H9 (cell line): ENCODE measurements around the gene TBC1D30. TPM values are rescaled to one million over a fixed set of nuclear protein-coding genes. Genes with fewer than 3 reads are reported as not detected.

Source experiments
- DNase-seq: peaks from one replicate; pipeline ENCODE4 v3.0.0-alpha.2; 2017
- H2AFZ ChIP-seq: one replicate; pipeline ENCODE4 v1.6.1; 2013; ENCODE audit warnings: mild to moderate bottlenecking, low read length, control low read depth, moderate library complexity
- H2AK5ac ChIP-seq: 2 replicates; pipeline ENCODE4 v1.6.1; 2013; ENCODE audit warnings: low read length, control low read depth, mixed read lengths; ENCODE audit not compliant: insufficient read length
- H2BK120ac ChIP-seq: one replicate; pipeline ENCODE4 v1.6.1; 2013; ENCODE audit warnings: low read depth, mild to moderate bottlenecking, low read length, control low read depth, inconsistent platforms; ENCODE audit not compliant: poor library complexity, severe bottlenecking
- H2BK12ac ChIP-seq: 2 replicates; pipeline ENCODE4 v1.6.1; 2013; ENCODE audit warnings: low read length, control low read depth, mixed read lengths, low read depth; ENCODE audit not compliant: insufficient read length
- H2BK15ac ChIP-seq: 2 replicates; pipeline ENCODE4 v1.6.1; 2013; ENCODE audit warnings: low read depth, low read length, control low read depth
- H2BK20ac ChIP-seq: one replicate; pipeline ENCODE4 v1.6.1; 2013; ENCODE audit warnings: low read depth, mild to moderate bottlenecking, low read length, control low read depth, inconsistent platforms; ENCODE audit not compliant: poor library complexity, severe bottlenecking
- H2BK5ac ChIP-seq: 2 replicates; pipeline ENCODE4 v1.6.1; 2013; ENCODE audit warnings: low read length, control low read depth, mixed read lengths; ENCODE audit not compliant: insufficient read length
- H3K14ac ChIP-seq: 2 replicates; pipeline ENCODE4 v1.6.1; 2013; ENCODE audit warnings: low read length, control low read depth; ENCODE audit not compliant: insufficient read depth
- H3K18ac ChIP-seq: 2 replicates; pipeline ENCODE4 v1.6.1; 2013; ENCODE audit warnings: low read depth, mild to moderate bottlenecking, mixed read lengths, low read length, control low read depth; ENCODE audit not compliant: insufficient read length
- H3K23ac ChIP-seq: 2 replicates; pipeline ENCODE4 v1.6.1; 2013; ENCODE audit warnings: low read length, control low read depth, mixed read lengths, low read depth; ENCODE audit not compliant: insufficient read length
- H3K23me2 ChIP-seq: 2 replicates; pipeline ENCODE4 v1.6.1; 2013; ENCODE audit warnings: low read depth, mild to moderate bottlenecking, mixed read lengths, low read length, control low read depth; ENCODE audit not compliant: insufficient read length, poor library complexity, severe bottlenecking
- H3K27ac ChIP-seq: 2 replicates; pipeline ENCODE4 v1.5.1; 2013; ENCODE audit warnings: low read length, control low read depth, mixed read lengths, low read depth; ENCODE audit not compliant: insufficient read length
- H3K27me3 ChIP-seq: 2 replicates; pipeline ENCODE4 v1.6.1; 2013; ENCODE audit warnings: low read length, control low read depth, inconsistent platforms; ENCODE audit not compliant: insufficient read depth
- H3K4ac ChIP-seq: 2 replicates; pipeline ENCODE4 v1.6.1; 2013; ENCODE audit warnings: low read depth, mild to moderate bottlenecking, control low read depth, inconsistent platforms, low read length, moderate library complexity
- H3K4me1 ChIP-seq: 2 replicates; pipeline ENCODE4 v1.6.1; 2013; ENCODE audit warnings: low read length, control low read depth, inconsistent platforms; ENCODE audit not compliant: insufficient read depth
- H3K4me2 ChIP-seq: 2 replicates; pipeline ENCODE4 v1.6.1; 2013; ENCODE audit warnings: low read length, control low read depth, mixed read lengths; ENCODE audit not compliant: insufficient read length, insufficient read depth
- H3K56ac ChIP-seq: 2 replicates; pipeline ENCODE4 v1.6.1; 2013; ENCODE audit warnings: low read depth, mild to moderate bottlenecking, mixed read lengths, low read length, control low read depth; ENCODE audit not compliant: insufficient read length
- H3K79me1 ChIP-seq: 2 replicates; pipeline ENCODE4 v1.6.1; 2013; ENCODE audit warnings: low read depth, mild to moderate bottlenecking, moderate library complexity, low read length, control low read depth, inconsistent platforms; ENCODE audit not compliant: insufficient read depth, poor library complexity, severe bottlenecking
- H3K79me2 ChIP-seq: 2 replicates; pipeline ENCODE4 v1.6.1; 2013; ENCODE audit warnings: low read length, control low read depth, inconsistent platforms; ENCODE audit not compliant: insufficient read depth
- H3K9ac ChIP-seq: 2 replicates; pipeline ENCODE4 v1.6.1; 2013; ENCODE audit warnings: low read length, control low read depth, mixed read lengths; ENCODE audit not compliant: insufficient read length; ENCODE audit errors: extremely low read depth
- H3K9me3 ChIP-seq: one replicate; pipeline ENCODE4 v1.6.1; 2013; ENCODE audit warnings: low read depth, low read length, inconsistent platforms; ENCODE audit not compliant: control insufficient read depth
- H3T11ph ChIP-seq: one replicate; pipeline ENCODE4 v1.6.1; 2013; ENCODE audit warnings: mild to moderate bottlenecking, low read length, control low read depth, inconsistent platforms
- H4K20me1 ChIP-seq: one replicate; pipeline ENCODE4 v1.6.1; 2013; ENCODE audit not compliant: control insufficient read depth, insufficient read length, insufficient read depth
- H4K5ac ChIP-seq: 2 replicates; pipeline ENCODE4 v1.6.1; 2013; ENCODE audit warnings: low read depth, mild to moderate bottlenecking, mixed read lengths, low read length, control low read depth; ENCODE audit not compliant: insufficient read length
- H4K8ac ChIP-seq: replicated peaks from 2 replicates; pipeline ENCODE4 v1.6.1; 2013; ENCODE audit warnings: low read length, control low read depth, mixed read lengths, low read depth; ENCODE audit not compliant: insufficient read length
- H4K91ac ChIP-seq: 2 replicates; pipeline ENCODE4 v1.6.1; 2013; ENCODE audit warnings: low read depth, mild to moderate bottlenecking, moderate library complexity, mixed read lengths, low read length, control low read depth; ENCODE audit not compliant: insufficient read length
- H3K27ac Mint-ChIP-seq, 3 experiments: 2 replicates in 2 of 3; 3 replicates in 1 of 3; pipeline ENCODE4 v1.8.0; 2020 to 2021; ENCODE audit warnings: mixed read lengths in 3 of 3, mild to moderate bottlenecking in 1 of 3, moderate library complexity in 1 of 3
- H3K27me3 Mint-ChIP-seq: 2 replicates; pipeline ENCODE4 v1.8.0; 2021; ENCODE audit warnings: low read depth, mild to moderate bottlenecking, moderate library complexity, mixed read lengths
- H3K36me3 Mint-ChIP-seq, 3 experiments: 2 replicates in 2 of 3; 3 replicates in 1 of 3; pipeline ENCODE4 v1.8.0; 2020 to 2021; ENCODE audit warnings: low read depth in 3 of 3, mixed read lengths in 3 of 3; ENCODE audit not compliant: insufficient read depth in 1 of 3
- H3K4me1 Mint-ChIP-seq, 2 experiments: 2 replicates each; pipeline ENCODE4 v1.8.0; 2020; ENCODE audit warnings: mixed read lengths in 2 of 2
- H3K4me3 Mint-ChIP-seq, 2 experiments: 2 replicates in 1 of 2; 3 replicates in 1 of 2; pipeline ENCODE4 v1.8.0; 2020 to 2021; ENCODE audit warnings: mild to moderate bottlenecking in 2 of 2, mixed read lengths in 2 of 2, moderate library complexity in 1 of 2
- H3K9me3 Mint-ChIP-seq, 2 experiments: 2 replicates in 1 of 2; 3 replicates in 1 of 2; pipeline ENCODE4 v1.8.0; 2020; ENCODE audit warnings: mild to moderate bottlenecking in 2 of 2, mixed read lengths in 2 of 2, moderate library complexity in 1 of 2
- CTCF ChIP-seq: fragments of 200-600 bp; sonication (generic); conservative IDR thresholded peaks from 3 replicates; pipeline ENCODE4 v1.8.0; 2021; ENCODE audit warnings: antibody characterized with exemption, mild to moderate bottlenecking
- total RNA-seq: library from RNA; stranded (reverse); gene quantifications from 2 replicates; pipeline ENCODE4 v1.2.1, GENCODE V29; 2021

The TBC1D30 gene
- total RNA-seq, 1 experiment from 2014 or later = 1.6 TPM

- H3K9me3 Mint-ChIP-seq = no peaks in the 10 kb centered on the region; a peak in 1 of 5 replicates
Observed at GRCh38 chr12:64798165-64798564, 26.3 kb upstream of the TBC1D30 start.

More at GRCh38 chr12:64798165-64798564, 26.3 kb upstream of the TBC1D30 start:
- TF ChIP-seq CTCF = no peak
- no peak overlapping the region for H2BK5ac ChIP-seq
- no peak overlapping the region for H3K27ac ChIP-seq
- no peak overlapping the region for H3K4ac ChIP-seq
- H3K4me1 Mint-ChIP-seq = peaks cover 4 to 8% of the 10 kb centered on the region in 2 experiments
- no peak overlapping the region for H4K91ac ChIP-seq
- H4K8ac ChIP-seq = no peak overlapping the region
- H3K4me2 ChIP-seq = no peak overlapping the region
- no peak overlapping the region for H3K23ac ChIP-seq
- no peak overlapping the region for H3K18ac ChIP-seq
- H2BK15ac ChIP-seq = no peak overlapping the region
- H2AFZ ChIP-seq = no peak overlapping the region
- no peak for DNase-seq
- H3K27me3 ChIP-seq = no peaks in the 10 kb centered on the region
- no peak overlapping the region for H3K56ac ChIP-seq
- H3K36me3 Mint-ChIP-seq = no peaks in the 10 kb centered on the region; a peak in 1 of 7 replicates
- no peaks in the 10 kb centered on the region; the same call in 1 of the 2 replicates for H3K27me3 Mint-ChIP-seq
- H3K9me3 ChIP-seq = no peaks in the 10 kb centered on the region
- no peaks in the 10 kb centered on the region for H3K79me2 ChIP-seq
- no peak overlapping the region for H3K14ac ChIP-seq
- no peak overlapping the region for H2BK20ac ChIP-seq
- no peaks in the 10 kb centered on the region for H3K79me1 ChIP-seq
- no peak overlapping the region for H2BK120ac ChIP-seq
- no peaks in the 10 kb centered on the region for H3K4me1 ChIP-seq
- no peaks in the 10 kb centered on the region for H3K23me2 ChIP-seq
- H4K5ac ChIP-seq = no peak overlapping the region
- H3K4me3 Mint-ChIP-seq = no peak overlapping the region
- no peak overlapping the region for H3K27ac Mint-ChIP-seq
- no peak overlapping the region for H2BK12ac ChIP-seq
- H3K9ac ChIP-seq = no peak overlapping the region
- no peaks in the 10 kb centered on the region for H4K20me1 ChIP-seq
- no peak overlapping the region for H3T11ph ChIP-seq
- no peak overlapping the region for H2AK5ac ChIP-seq
